ENCODE data around the gene ZNF438.
A peak's percentile ranks its signal among the peaks of the same experiment; 100 is the strongest.
"Not testable (repeated sequence)": the region's sequence is repeated elsewhere in the genome, so short reads cannot be mapped to it uniquely, and the experiment has no call there.

ZNF438 gene

DNA sequence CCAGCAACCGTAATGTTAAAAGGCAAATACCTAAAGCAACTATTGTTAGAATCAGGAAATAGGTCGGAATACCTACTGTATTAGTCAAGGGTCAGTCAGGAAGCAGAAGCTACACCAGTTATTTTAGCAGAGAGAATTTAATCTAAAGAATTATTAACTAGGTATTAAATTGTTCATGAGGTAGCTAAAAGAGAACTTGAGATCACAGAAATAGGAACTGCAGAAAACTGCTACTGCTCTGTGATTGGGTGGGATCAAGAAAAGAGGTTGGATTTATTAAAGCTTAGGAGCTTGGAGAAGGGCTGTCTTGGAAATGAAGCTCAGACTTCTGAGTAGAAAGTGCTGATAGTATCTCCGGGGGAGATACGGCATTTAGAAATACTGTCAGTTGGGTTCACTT lies 20.0 kb upstream of the ZNF438 start:
- DNase-seq (ENCODE audit: low read depth) = no peak

DNA sequence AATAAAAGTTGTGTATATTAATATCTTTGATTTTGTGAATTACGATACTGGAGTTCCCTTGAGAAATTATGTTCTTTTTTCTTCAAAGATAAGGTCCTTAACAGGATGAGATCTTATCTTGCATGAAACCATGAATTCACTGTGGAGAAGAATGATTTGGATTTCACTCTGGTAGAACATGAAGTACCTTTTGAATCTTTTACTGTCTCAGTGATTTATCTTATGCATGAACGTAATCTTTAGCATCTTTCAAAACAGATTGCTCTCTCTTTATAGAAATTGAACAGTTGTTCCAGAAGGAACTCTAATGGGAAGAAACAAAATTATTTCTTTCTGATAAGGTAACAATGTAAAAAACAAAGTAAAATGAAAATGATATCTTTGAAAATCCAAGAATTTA lies 11.0 kb upstream of the ZNF438 start:
- DNase-seq (ENCODE audit: low read depth) = no peak

DNA sequence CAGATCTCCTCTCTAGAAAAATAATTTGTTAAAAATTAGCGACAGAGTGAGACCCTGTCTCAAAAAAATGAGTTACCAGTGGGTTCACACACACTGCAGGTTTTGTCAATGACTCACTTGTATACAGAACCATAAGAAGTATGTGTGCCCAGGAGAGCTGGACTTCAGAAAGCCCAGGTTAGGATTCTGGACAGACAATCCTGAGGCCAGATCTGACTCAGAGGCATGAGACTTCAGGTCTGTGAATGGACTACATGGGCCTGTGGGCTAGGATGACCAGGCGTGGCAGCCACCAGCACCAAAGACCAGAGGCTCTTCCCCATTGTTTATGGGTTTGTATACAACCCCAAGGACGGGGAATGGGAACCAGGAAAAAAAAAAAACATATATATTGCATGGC lies 9.3 kb upstream of the ZNF438 start:
- DNase-seq (ENCODE audit: low read depth) = no peak

DNA sequence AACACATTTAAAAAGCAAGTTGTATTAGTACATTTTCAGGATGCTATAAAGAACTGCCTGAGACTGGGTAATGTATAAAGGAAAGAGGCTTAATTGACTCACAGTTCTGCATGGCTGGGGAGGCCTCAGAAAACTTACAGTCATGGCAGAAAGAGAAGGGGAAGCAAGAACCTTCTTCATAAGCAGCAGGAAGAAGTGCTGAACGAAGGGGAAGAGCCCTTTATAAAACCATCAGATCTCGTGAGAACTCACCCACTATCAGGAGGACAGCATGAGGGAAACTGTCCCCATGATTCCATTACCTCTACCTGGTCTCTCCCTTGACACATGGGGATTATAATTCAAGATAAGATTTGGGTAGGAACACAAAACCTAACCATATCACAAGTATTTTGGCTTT lies 7.3 kb upstream of the ZNF438 start:
- DNase-seq (ENCODE audit: low read depth) = not testable (repeated sequence)

DNA sequence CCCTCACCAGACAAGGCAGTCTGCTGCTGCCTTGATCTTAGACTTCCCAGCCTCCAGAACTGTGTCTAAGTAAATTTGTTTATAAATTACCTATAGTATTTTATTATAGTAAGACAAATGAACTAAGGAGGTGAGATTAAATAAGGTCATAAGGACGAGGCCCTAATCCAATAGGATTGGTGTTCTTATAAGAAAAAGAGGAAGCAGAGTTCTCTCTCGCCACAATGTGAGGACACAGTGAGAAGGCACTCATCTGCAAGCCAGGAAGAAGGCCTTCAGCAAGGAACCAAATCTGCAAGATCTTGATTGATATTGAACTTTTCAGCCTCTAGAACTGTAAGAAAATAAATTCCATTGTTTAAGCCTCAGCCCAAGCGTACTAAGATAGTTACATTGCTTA lies 6.1 kb upstream of the ZNF438 start:
- no peak for DNase-seq (ENCODE audit: low read depth)

DNA sequence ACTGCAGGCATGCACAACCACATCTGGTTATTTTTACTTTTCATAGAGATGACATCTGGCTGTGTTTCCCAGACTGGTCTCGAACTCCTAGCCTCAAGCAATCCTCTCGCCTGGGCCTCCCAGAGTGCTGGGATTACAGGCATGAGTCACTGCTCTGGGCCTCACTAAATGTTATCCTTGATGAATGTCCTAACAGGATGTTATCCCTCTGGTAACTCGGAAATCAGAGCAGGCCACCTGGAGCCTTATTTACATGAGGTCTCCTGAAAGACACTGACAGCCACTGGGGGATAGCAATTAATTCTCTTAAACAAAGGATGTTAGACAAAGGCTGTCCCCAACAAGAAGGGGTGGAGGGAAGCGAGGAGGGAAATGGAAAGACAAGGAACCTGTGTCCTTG lies 4.5 kb upstream of the ZNF438 start:
- no peak for DNase-seq (ENCODE audit: low read depth)

DNA sequence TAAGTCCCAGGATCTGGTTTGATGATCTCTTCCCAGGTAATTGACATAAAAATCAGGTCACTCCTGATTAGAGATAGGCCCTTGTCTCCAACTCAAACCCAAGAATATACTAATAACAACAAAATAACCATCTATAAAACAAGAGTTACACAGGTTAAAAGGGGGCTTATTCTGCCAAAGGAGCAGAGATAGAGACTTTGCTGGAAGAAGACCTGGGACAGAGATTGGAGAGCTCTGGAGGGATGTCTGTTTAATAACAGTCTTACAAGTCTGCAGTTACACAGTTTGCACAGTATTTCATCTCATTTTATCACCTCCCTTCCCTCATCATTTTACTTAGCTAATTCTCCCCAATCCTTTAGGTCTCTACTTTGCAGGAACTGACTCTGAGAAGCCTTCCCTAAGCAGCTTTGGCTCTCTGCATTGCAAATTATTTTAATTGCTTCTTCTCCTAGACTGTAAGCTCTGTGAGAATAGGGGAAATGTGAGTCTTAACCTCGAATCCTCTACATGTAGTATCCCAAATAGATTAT lies 3.7 kb upstream of the ZNF438 start:
- DNase-seq (ENCODE audit: low read depth) = no peak

DNA sequence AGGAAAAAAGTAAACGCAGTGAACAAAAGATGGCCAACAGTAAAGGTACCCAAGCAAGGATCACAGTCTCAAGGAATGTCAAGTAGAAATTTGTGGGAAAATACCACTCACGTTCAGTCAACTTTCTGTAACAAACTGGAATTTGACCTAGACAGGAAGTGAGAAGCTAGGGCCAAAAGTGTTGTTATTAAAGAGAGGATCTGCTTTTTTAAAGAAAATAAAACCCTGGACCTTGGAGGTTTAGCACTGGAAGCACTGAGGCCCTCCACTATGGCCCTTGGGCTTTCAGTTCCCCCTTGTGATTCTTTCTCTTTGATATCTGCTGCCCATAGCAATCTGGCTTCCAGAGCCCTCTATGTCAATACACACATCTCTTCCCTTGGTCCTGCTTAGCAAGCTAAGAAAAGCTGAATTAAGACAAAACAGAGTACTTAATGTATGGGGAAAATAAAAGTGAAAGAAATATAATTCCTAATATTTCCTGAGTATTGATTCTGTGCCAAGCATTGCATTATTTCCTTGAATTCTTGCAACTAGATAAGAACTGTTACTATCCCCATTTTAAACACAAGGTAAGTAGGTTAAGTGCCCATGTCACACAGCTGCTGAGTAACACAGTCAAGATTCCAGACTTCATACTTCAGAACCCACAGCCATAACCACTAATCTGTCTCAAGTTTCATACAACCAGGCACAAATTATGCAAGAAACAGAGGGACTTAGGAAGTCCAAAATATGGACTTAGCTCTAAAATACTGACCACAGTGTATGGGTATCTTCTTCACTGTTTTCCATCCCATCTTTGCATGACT lies 2.6 kb upstream of the ZNF438 start:
- DNase-seq (ENCODE audit: low read depth) = peak; percentile 53

DNA sequence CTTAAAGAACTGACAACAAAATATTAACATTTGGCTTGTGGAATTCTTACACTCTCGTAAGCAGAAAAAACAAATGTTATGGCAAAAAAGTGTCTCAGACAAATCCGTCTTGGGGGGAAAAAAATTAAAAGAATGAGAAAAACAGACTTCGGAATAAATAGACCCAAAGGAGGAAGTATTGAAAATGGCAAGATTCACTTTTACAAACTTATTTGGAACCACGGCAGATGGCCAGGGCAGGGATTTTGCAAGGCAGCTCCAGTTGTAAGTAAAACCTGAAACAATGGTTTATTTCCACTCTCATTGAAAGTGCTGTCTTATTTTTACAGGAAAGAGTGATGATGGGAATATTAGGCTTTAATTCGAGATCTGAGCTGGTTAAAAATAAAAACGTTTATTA lies 1.5 kb upstream of the ZNF438 start:
- DNase-seq (ENCODE audit: low read depth) = no peak

DNA sequence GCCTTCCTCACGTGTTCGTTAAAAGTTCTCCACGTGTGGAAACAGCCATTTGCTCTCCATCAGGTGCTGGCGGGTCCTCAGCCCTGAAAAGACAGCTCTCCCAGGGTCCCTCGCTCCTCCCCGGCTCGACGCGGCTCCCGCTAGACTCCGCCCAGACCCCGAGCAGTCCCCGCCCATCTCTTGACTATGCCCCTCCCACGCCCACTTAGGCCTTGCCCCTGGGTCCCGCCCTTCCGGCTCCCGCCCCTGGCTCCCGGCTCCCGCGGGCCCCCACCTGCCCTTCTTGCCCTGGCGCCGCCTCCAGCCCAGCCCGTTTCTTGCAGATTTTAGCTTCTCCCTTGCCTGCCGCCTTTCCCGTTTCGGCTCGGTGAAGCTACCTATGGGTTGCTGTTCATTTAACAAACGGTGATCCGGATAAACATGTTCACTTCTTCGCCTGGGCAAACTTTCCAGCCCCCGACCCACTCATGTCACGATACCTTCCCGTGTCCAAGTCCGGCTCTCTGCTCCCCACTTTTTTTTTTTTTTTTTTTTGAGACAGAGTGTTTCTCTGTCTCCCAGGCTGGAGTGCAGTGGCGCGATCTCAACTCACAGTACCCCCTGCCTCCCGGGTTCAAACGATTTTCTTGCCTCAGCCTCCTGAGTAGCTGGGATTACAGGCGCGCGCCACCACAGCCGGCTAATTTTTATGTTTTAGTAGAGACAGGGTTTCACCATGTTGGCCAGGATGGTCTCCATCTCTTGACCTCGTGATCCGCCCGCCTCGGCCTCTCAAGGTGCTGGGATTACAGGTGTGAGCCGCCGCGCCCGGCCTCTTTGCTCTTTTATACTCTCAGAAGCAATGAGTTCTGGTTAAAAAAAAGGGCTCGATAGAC lies 830 bp upstream of the ZNF438 start:
- peak; percentile 53 for DNase-seq (ENCODE audit: low read depth)

DNA sequence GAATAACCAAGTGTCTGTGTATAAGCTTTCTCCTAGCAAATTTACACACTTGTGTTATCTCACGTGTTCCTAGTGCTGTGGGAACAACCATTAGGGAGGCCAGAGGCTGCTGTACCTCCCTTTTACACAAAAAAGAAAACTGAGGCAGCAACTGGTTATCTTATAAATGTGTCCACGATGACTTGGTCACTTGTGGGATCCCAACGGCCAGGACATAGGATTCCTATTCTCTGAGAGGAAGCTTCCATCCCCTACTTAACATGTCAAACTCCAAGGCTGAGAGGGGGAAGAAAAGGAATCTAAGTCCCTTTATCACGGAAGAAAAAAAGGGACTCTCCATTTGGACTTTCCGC lies 484 bp downstream of the ZNF438 start:
- no peak for DNase-seq (ENCODE audit: low read depth)

DNA sequence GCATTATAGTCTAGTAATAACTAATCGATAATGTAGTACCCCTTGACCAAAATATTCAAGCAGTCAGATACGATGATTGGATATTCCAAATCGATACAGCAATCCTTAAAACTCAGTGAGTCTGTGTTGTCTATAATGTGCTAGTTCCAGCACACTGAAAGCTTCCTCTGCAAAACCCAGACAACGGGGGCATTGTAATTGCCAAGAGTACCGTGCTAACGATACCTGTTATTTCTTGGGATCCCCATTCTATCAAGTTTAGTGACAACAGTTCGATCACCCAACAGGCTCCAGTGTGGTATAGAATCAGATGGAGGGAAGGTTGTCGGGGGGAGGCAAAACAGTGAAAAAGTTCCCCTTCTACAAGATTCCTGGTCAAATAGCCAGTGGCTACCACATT lies 865 bp downstream of the ZNF438 start:
- no peak for DNase-seq (ENCODE audit: low read depth)

DNA sequence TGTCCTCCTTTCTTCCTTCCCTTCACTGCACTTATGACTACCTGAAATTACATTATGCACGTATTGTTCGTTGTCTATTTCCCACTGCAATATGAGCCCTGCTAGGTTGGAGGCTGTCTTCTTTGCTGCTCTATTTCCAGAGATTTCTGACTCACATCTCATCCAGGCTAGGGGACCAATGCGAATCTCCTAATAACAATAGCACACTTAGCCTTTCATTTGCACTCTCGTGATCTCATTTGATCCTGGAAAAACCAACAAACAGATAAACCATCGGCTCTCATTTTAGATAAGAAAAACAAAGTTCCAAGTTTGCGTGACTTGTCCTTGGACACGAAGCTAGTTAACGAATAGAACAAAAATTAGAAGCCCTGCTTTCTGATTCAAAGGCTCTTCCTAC lies 1.4 kb downstream of the ZNF438 start:
- no peak for DNase-seq (ENCODE audit: low read depth)

DNA sequence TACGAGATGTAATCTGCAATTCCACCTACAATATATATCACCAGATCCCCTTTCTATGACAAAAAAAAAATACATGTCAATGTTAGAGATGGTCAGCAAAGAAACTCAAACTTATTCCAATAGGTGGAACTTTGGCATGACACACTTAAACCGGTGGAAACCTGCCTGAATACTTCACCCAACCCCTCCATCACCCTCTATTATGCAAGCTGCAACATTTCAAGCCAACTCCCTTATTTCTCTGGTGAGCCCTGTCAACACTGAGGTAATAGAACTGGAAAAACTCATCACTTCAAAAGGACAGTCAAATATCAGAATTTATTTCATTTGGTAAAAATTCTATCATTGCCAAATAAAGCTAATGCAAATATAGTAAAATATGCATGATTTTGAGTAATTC lies 3.6 kb downstream of the ZNF438 start:
- DNase-seq (ENCODE audit: low read depth) = no peak

DNA sequence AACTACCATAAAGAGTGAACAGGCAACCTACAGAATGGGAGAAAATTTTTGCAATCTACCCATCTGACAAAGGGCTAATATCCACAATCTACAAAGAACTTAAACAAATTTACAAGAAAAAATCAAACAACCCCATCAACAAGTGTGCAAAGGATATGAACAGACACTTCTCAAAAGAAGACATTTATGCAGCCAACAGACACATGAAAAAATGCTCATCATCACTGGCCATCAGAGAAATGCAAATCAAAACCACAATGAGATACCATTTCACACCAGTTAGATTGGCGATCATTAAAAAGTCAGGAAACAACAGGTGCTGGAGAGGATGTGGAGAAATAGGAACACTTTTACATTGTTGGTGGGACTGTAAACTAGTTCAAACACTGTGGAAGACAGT lies 5.4 kb downstream of the ZNF438 start:
- DNase-seq (ENCODE audit: low read depth) = not testable (repeated sequence)

DNA sequence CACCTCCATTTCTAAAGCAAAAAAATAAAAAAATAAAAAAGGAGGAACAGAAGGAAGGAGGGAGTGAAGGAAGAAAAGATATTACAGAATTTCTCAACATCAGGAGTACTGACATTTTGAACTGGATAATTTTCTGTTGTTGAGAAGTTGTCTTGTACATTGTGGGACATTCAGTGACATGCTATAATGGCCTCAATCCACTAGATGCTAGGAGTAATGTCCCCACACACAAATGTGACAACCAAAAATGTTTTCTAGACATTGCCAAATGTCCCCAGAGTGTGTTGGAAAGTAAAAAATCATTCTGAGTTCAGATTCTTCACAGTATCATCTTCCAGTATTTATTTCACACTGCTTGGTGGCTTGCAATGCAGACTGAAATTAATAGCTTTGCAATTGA lies 6.5 kb downstream of the ZNF438 start:
- DNase-seq (ENCODE audit: low read depth) = no peak

DNA sequence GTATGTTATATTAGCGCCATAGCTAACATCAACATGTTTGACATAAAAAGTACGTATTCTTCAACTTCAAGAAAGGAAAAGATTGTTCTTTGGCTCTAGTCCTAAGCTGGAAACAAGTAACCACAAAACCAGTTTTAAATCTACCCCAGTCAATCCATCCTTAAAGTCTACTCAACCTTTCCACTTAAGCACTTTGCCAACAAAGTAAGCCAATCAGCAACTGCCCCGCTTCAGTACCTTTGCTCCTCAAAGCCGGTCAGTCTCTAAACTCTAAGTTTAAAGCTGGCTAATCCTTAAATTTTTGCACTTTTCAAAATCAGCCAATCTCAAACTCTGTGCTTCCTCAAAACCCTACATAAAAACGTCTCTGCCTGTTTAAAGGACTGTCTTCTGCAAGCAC lies 8.1 kb downstream of the ZNF438 start:
- DNase-seq (ENCODE audit: low read depth) = no peak

DNA sequence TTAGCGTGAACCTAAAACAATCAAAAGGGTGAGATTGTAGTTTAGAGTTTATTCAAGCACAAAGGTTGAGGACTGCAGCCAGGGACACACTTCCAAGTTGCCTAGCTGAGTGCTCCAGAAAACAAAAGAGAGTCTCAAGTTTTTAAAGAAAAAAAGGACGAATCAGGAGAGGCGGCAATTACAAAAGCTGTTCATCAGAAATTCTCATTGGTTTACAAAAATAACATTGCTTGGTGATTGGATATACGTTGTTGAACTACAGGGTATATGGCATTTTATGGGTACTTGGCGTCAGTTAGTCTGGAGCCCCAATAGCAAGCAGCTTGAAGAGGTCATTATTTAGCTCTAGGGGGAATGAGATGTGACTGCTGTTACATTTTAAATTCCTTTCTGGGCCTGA lies 11.5 kb downstream of the ZNF438 start:
- no peak for DNase-seq (ENCODE audit: low read depth)

DNA sequence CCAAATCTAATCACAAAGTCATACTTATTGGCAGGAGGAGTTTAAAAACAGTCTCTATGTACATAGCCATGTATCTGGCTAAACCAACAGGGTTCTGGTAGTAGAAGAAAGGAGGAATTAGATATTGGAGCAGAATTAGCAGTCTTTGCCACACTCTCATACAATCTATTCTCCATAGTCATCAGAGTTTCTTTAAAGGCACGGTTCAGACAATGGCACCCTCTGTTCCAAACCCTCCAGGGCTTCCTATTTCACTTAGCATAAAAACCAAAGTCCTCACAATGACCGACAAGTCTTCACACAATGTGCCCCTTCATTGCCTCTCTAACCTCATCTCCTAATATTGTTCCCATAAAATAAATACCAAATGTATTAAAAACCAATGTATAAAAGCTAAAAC lies 12.7 kb downstream of the ZNF438 start:
- DNase-seq (ENCODE audit: low read depth) = no peak

DNA sequence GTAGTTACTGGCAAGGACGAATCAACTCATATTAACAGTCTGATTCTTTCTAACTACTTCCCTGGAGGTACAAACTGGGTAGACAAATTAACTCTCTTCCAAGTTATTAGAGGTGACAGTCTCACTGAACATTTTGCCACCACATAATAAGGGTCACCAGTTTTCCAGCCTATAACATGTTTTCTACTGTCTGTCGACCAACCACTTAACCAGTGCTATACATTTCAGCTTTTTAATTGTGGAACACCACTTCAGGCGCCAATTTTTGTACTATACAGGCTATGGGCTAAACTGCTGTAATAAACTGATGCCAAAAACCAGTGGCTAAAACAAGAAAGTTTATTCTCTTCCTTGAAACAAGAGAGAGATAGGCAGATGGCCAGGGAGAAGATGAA lies 13.3 kb downstream of the ZNF438 start:
- no peak for DNase-seq (ENCODE audit: low read depth)

DNA sequence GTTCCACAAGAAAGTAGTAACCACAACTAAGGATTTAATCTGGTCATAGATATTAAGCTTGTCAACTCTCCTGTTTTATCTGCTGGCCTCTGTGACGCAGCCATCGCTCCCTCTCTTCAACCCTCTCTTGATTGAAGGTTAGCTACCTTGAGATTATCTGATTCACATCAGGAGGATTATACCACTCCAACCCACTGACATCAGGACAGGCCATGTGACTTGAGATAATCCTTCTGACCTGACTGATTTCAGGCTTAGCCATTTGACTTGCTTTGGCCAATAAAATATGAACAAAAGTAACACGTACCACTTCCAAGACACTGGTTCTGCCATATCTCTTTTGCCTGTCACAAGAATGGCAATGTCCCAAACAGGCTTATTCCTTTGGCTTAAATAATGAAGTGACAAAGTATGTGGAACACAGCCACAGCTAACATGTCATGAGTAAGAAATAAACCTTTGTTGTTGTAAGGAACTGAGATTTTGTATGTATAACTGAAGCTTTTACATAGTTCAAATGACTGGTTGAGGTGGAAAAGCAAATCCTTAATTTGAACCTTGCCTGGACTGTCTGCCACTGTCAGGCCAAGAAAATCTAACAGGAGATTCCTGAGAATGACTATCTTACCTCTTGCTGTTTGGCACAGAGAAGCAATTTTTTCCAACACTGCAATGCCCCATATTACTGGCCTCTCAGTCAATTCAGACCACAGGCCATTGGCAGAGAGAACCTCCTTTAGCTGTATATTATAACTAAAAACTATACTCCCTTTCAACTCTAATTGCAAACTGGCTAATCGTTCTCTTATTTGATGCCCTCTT lies 13.9 kb downstream of the ZNF438 start:
- no peak for DNase-seq (ENCODE audit: low read depth)

DNA sequence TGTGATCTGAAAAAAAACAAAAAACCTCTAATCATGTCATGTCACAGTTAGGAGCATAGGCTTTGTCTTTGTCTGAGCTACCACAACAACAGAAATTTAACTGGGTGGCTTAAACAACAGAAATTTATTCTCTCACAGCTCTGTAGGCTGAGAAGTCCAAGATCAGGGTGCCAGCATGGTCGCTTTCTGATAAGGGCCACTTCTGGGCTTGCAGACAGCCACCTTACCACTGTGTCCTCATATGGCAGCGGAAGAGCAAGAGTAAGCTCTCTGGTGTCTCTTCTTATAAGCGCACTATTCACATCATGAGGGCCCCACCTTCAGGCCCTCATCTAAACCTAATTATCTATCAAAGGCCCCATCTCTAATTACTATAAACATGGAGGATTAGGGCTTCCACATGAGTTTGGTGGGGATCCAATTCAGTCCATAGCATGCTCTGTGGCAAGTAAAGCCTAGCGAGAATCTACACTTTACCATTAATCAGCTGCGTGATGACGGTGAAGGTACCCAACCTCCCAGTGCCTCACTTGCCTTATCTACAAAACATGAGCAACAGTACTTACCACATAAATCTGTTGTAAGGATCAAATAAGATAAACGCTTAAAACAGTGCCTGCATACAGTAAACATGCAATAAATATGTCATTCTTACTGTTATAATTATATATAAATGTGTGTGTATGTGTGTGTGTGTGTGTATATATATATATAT lies 17.3 kb downstream of the ZNF438 start:
- DNase-seq (ENCODE audit: low read depth) = no peak

Measured in HS-5 (cell line).